ENCODE data around the gene CACNA1A.

DNA sequence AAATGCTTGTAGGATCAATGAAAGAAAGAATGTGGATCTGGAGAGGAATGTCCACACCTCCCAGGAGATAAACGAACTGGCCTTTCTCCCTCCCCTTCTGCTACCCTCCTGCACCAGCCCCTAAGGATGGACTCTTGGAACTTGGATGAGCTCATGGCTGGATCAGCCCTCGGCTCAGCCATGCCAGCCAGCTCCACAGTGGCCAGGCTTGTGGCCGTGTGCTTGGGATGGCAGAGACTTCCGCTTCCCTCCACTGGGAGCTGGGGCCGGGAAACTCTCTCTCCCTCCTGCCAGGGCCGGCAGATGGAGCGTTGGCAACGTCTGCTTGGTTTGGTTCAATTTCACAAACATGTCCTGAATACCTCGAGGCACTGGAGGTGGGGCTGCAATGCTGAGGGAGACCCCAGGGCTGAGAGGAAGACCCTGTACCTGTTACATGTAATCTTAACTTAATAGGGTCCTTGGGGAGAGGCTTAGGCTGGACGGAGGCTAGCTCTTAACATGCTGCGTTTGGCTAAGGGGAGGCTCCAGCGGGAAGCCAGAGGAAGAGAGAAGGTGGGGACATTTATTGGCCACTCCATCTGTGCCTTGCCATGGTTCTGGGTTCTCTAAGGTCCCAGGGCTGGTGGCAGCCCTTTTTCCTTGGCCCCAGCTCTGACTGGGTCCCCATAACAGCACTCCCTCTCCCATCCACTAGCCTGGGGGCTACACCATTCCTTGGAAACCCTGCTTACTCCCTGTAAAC is 203.6 kb downstream of the CACNA1A start:
- TF ChIP-seq, protein P1, sequence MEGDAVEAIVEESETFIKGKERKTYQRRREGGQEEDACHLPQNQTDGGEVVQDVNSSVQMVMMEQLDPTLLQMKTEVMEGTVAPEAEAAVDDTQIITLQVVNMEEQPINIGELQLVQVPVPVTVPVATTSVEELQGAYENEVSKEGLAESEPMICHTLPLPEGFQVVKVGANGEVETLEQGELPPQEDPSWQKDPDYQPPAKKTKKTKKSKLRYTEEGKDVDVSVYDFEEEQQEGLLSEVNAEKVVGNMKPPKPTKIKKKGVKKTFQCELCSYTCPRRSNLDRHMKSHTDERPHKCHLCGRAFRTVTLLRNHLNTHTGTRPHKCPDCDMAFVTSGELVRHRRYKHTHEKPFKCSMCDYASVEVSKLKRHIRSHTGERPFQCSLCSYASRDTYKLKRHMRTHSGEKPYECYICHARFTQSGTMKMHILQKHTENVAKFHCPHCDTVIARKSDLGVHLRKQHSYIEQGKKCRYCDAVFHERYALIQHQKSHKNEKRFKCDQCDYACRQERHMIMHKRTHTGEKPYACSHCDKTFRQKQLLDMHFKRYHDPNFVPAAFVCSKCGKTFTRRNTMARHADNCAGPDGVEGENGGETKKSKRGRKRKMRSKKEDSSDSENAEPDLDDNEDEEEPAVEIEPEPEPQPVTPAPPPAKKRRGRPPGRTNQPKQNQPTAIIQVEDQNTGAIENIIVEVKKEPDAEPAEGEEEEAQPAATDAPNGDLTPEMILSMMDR (conservative IDR thresholded peaks at IDR 0.05) = no peak
- no peak for TF ChIP-seq ZFX (IDR thresholded peaks at IDR 0.05)

All from C4-2B (cell line).